ENCODE results near the gene CCT5.

DNA sequence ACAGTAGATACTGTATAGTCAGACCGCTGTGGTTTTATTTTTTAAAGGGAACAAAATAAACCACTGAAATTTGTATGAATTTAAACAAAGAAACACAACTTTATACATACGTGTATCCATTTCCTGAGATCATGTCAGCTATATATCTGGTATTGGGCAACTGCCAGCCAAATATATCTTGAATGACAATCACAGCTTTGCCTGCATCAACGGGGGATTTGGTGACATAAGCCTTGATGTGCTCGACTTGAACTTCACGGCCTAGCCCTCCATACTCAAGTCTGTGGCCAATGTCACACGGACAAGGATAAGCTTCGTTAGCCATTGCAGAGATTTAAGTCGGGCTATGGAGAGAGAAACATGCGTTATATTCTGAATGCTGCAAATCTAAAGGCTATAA is 40.4 kb downstream of the CCT5 start:
- TF ChIP-seq CTCF (conservative IDR thresholded peaks at IDR 0.05; ENCODE audit: low read depth, low read length) (no peak), EZH2 (IDR thresholded peaks at IDR 0.05; ENCODE audit: borderline replicate concordance, low read depth, low read length, poor library complexity, severe bottlenecking) (no peak)
